SU-DHL-6 (cell line): ENCODE data around the gene NR5A2.

ENCODE experiments used
- CTCF ChIP-seq: fragments of 200-600 bp; sonication (generic); IDR thresholded peaks from one replicate; pipeline ENCODE4 v1.5.1; 2017; ENCODE audit warnings: antibody characterized with exemption, mild to moderate bottlenecking, low read length, moderate library complexity; ENCODE audit not compliant: insufficient read depth, poor library complexity, severe bottlenecking
- EZH2phosphoT487 ChIP-seq: fragments of 200-600 bp; sonication (generic), shearing (Covaris generic); conservative IDR thresholded peaks from 2 replicates; pipeline ENCODE4 v1.6.1; 2018; ENCODE audit warnings: mild to moderate bottlenecking, antibody characterized with exemption, low read length, moderate library complexity, mixed read lengths

GRCh38 chr1:200036619-200037270, 9.2 kb downstream of the NR5A2 start:
- TF ChIP-seq CTCF (no peak), EZH2phosphoT487 (no peak)
